Activated T-cell treated with anti-CD3 and anti-CD28 coated beads for 24 hours (primary cell): Measurements from ENCODE around the gene NDUFS6.
"Not testable (repeated sequence)": the region's sequence is repeated elsewhere in the genome, so short reads cannot be mapped to it uniquely, and the experiment has no call there.

ENCODE experiments used
- DNase-seq: peaks from one replicate; pipeline ENCODE4 v3.0.0-alpha.2; 2020; ENCODE audit warnings: low read depth

NDUFS6 gene

GRCh38 chr5:1834022-1834551 is 32.9 kb downstream of the NDUFS6 start:
- DNase-seq, result no peak

GRCh38 chr5:1834721-1835429 is 33.7 kb downstream of the NDUFS6 start:
- DNase-seq, result no peak

DNA sequence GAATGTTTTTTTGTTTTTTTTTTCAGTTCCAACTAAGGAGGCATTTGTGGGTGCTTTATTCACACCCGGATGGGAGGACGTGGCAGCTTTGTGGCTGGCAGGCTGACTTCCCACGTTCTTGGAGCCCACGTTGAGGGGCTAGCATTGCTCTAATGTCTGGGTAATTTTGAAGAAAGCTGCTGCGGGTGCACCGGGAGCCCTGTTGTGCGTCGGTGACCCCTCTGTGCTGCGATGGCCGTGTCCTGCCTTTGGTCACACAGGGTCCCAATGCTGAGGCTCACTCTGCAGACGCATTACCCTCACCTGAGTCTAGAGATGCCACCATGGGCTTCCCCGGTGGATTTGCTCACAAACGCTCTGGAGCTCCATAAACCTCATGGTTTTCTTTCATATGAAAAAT is 34.2 kb downstream of the NDUFS6 start:
- DNase-seq, result no peak

DNA sequence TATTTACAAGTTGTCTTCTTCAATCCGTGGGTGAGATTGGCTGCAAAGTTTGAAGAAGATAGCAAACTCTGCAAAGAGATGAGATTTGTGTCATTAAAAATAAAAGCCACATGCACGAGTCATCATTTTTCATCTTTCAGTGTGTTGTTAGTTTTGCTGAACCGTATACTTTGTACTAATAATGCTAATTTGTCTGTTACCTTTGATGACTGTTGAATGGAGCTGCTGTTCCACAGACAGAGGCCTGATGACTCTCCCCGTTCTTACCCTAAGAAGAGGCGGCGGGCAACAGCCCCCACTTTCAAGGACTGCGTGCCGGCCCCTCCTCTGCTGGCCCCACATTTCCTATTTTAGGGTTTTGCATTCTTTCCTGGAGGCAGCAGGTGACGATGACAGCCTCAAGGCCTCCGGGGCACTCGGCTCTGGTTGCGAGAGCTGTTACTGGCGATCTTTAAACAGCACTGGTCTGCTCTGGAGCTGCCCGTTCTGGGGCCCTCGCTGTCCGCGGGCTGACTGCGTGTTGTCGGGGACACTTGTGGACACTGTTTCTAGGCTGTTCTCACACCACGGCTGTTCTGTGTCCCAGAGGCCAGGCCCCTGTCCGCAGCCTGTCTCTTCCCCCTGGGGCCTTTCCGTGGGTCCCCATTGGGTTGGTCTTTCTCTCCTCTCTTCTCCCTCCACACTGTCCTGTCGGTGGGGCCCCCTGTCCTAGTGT is 35.1 kb downstream of the NDUFS6 start:
- DNase-seq, result no peak

DNA sequence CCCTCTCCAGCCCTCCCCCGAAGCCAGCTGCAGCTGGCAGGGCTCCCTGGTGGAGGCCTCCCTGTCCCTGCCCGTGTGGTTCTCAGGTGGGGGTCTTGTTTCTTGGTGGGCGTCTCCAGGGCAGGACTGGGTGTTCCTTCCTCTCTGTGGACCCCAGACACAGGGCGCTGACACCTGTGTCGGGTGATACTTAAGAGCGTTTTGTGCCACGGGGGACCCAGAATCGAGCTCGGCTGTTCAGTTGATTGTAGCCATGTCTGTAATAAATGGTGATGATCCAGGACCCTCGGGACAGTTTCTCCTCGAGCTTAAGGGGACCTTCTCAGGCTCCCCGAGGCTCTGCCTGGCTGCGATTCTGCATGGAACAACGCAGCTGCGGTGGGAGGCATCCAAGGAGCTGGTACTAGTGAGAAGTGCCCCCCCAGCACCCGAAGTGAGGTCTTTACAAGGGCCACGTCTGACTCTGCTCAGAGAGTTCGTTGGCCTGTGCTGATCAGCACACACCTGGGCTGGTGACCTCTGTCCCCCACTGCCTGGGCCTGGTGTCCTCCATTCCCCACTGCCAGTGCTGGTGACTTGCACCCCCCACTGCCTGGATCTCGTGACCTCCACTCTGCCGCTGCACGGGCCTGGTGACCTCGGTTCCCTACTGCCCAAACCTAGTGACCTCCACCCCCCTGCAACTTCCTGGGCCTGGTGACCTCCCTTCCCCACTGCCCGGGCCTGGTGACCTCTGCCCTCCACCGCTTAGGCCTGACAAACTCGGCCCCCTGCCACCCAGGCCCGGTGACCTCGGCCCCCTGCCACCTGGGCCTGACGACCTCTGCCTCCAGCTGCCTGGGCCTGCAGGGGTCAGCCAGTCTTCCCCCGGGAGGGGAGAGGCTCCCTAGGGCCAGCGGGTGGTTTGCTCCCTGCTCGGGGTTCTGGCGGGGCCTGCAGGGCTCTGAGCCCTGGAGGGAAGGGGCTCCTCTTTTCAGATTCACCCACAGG is 36.0 kb downstream of the NDUFS6 start:
- no peak for DNase-seq

GRCh38 chr5:1838013-1838412 is 36.8 kb downstream of the NDUFS6 start:
- no peak for DNase-seq

DNA sequence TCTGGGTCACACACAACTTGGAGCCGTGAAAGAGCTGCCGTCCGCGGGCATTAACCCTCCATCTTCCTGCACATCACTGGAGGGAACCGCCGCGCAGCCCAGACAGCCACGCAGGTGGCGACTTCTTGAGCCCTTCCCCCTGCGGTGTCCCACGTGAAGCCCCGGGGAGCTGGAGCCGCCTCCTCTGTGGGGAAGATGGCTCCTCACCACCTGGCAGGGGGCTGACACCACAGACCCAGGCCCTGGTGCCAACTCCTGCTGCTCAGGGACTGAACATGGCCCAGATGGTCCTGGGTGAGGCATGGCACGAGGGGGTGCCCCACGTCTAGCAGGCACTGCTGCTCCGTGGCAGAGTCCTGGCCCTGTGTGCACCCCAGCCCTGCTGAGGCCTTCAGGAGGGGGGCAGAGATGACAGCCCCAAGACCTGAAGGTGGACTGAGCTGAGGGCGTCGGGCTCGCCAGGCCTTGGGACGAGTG is 38.9 kb downstream of the NDUFS6 start:
- no peak for DNase-seq

DNA sequence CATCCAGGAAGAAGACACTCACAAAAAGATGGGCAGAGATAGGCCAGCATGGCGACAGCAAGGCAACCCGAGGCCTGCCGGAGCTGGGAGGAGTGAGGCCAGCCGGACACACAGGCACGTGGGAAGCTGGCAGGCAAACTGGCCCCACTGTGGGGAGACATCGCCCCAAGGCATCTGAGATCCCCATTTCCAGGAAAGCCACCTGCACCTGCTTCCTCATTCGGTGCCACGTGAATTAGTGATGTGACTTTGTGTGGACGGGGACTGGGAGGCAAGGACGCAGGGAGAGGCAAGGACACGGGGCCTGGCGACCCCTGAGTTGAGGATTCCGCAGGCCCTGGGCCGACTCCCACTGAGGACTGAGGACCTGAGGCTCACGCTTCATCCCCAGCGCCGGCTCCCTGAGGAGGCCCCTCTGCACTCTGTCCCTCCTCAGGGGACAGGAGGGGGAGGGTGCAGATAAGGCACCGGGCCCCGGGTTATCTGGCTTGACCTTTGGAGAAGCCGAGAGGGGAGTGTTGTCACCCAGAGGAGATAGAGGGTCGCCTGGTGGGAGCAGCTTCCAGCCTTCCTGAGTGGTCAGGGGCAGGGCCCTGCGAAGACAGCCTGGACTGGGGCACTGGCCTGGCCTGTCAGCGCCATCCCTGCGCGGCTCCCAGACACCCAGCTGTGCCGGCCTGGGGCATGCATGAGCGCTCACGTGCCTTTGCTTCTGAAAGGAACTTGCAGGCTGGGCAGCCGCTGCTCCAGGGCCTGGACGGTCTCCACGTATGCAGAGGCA is 39.7 kb downstream of the NDUFS6 start:
- no peak for DNase-seq

DNA sequence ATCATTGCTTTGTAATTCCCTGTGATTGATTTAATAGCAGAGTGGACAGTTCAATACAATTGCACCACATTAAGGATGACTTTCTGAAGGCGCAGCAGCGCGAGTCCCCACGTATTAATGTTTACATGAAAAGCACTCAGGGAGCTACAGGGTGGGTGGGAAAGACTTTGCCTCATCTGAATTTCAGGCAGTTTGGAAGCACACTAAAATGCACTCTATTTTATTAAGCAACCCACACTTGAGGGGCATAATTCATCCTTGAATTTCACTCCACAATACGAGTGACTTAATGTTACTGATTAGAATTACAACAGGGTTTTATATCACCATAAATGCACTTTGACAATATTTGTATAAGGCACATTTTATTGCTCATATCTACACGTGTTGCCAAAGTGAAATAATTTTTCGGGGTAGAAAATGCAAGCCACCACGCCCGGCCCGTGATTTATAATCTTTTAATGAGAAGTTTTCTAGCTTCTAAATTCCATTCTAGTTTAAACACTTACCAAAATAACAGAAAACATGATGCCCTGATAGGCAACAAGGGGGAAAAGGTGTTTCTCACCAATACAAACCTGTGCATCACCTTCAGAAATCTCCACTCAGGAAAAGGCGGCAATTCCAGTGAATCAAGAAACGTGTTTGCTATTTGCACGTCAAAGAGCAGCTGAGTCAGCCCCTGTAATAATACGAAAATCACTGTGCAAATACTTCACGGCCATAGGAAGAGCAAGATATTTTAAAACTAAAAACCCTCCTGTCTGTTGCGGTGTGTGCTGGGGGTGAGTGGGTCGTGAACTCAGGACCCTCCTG is 41.0 kb downstream of the NDUFS6 start:
- no peak for DNase-seq

DNA sequence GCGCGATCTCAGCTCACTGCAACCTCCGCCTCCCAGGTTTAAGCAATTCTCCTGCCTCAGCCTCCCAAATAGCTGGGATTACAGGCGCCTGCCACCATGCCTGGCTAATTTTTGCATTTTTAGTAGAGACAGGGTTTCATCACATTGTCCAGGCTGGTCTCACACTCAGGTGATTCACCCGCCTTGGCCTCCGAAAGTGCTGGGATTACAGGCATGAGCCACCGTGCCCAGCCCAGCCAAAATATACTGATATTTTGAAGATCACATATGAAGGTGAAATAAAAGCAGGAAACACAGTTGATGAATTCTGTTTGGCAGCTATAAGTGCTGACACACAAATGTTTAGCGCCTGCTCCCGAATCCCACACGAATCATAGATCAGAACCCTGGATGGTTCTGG is 42.6 kb downstream of the NDUFS6 start:
- not testable (repeated sequence) for DNase-seq

DNA sequence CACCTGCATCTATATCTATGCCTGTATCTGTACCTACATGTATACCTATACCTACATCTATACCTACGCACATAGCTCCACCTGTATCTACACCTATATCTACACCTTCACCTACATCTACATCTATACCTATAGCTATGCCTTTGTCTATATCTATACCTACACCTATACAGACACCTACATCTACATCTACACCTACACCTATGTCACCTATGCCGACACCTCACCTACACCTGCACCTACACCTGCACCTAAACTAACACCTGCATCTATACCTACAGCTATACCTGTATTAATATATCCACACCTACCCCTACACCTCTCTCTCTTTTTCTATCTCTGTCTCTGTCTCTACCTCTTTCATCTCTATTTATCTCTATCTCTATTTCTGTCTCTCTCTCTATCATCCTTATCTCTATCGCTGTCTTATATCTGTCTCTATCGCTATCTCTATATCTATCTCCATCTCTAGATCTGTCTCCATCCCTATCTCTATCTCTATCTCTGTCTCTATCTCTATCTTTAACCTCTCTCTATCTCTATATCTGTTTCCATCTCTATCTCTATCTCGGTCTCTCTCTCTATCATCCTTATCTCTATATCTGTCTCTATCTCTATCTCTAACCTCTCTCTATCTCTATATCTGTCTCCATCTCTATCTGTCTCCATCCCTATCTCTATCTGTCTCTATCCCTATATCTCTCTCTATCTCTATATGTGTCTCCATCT is 43.7 kb downstream of the NDUFS6 start:
- no peak for DNase-seq

DNA sequence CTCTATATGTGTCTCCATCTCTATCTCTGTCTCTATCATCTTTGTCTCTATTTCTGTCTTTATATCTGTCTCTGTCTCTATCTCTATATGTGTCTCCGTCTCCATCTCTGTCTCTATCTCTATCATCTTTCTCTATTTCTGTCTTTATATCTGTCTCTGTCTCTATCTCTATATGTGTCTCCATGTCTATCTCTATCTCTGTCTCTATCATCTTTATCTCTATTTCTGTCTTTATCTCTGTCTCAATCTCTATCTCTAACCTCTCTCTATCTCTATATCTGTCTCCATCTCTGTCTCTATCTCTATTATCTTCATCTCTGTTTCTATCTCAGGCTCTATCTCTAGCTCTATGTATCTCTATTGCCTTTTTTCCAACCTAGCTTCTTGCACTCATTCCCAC is 44.5 kb downstream of the NDUFS6 start:
- DNase-seq, result no peak

GRCh38 chr5:1846583-1846982 is 45.4 kb downstream of the NDUFS6 start:
- DNase-seq, result no peak

DNA sequence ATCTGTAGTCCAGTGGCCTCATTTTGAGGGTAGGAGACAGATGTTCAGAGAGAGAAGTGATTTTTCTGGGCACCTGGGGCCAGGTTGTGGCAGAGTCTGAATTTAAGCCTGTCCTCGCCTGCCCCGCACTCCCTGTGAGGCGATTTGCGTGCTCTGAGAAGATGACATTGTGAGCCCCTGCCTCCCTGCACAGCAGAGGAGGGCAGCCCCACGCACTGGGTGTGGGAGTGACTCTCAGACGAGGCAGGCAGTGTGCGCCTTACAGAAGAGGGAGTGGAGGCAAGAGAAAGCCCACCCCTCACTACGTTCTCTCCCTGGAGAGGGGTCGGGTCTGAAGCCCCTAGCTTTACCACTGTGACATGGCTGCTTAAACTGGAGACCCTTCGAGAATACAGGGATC is 45.8 kb downstream of the NDUFS6 start:
- DNase-seq, result no peak

DNA sequence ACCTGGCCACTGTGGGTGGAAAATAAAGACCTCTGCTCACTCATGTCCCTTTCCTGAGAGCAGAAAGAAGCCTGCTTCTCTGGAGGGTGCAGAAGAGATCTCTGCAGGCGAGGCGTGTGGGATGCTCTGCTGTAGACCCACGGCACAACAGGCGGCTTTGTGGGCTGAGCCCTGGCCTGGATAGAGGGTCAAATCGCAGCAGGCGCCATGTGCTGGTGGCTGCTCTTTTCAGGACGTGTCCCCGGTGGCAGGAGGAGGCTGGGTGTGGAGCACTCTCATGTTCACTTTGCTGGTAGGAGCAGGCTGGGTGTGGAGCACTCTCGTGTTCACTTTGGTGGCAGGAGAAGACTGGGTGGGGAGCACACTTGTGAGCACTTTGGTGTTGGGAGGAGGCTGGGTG is 46.4 kb downstream of the NDUFS6 start:
- no peak for DNase-seq

- DNase-seq, result no peak
Measured at GRCh38 chr5:1850324-1851154, 49.3 kb downstream of the NDUFS6 start.

DNA sequence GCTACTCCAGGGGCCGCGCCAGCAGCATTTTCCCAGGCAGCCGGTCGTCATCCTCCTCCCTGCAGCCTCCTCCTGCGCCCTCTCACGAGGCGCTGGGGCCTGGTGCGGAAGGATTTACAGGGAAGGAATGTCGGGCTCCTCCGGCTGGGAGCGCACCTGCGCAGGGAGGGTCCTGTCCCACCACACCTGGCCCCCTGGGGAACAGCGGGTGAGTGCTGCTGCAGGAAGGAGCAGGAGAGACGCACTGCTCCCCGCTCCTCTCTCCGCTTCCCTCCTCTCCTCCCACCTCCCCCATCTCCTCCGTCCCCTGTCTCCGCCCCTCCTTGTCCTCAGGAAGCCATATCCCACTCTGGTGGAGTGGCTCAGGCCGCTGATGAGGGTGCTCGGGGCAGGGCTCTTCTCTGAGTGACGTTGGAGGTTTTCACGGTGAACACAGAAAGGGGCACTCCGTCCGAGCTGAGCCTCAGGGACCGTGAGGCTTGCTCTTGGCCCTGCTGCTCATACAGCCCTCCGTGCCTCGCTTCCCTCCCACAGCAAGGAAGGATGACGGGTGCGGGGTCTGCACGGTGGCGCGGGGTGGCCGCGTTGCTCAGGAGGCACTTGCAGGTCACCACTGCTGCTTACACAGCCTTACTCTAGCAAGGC is 50.2 kb downstream of the NDUFS6 start:
- DNase-seq, result no peak

DNA sequence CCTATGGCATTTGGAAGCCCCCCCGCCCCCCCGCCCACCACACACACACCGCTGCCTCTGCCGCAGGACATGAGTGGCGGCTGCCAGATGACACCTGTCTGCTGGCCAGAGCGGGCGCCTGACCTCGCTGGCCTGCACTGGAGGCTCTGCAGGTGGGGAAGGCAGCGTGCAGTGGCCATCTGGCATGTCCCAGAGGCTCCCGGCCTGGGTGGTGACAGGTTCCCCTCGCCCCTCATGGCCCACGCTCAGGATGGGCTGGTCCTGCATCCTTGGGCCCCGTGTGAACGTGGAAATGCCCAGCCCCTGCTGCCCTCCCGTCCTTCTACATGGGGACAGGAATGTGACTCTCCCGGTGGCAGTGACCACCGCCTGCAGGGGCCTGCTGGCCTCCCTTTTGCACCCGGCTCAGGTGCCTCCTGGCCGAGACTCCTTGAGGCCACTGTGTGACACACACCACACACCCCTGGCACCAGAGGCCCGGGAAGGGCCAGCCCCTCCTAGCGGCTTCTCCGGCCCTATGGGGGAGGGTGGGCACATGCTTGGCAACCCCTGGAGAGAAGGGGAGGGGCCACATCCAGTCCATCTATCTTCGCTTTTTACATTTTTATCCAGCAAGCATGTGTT is 51.2 kb downstream of the NDUFS6 start:
- no peak for DNase-seq
